HG02973 (cell line): ENCODE measurements around the gene CDH12.
"Not testable (repeated sequence)": the region's sequence is repeated elsewhere in the genome, so short reads cannot be mapped to it uniquely, and the experiment has no call there.

Experiments
- ATAC-seq: cut with Tn5 transposase; IDR thresholded peaks from one replicate; pipeline ENCODE4 v1.9.1; 2021; ENCODE audit warnings: moderate library complexity; ENCODE audit not compliant: unreplicated experiment

The CDH12 gene

DNA sequence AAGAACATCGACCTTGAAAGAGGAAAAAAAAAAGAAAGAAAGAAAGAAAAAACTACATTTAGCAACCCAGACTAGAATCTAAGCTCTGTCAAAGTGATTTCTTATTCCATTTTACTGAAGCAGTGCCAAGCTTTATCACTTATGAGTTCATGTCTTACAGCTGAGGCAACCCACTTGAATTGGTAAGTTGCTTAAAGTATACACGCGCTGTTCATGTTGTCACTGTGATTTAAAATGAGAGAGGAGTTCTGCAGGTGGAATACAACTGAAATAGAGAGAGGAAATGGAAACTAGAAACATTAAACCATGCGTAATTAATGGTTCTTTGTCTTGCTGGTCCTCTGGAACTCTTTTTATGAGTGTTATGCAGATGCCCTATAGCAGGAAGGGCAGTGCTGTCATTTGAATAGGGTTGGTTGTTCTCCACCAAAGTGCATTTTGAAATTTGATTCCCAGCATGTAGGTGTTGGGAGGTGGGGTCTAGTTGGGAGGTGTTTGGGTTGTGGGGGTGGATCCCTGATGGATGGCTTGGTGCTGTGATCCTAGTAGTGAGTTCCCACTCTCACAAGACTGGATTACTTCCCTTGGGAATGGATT lies 665.4 kb downstream of the CDH12 start:
- ATAC-seq, result not testable (repeated sequence)

DNA sequence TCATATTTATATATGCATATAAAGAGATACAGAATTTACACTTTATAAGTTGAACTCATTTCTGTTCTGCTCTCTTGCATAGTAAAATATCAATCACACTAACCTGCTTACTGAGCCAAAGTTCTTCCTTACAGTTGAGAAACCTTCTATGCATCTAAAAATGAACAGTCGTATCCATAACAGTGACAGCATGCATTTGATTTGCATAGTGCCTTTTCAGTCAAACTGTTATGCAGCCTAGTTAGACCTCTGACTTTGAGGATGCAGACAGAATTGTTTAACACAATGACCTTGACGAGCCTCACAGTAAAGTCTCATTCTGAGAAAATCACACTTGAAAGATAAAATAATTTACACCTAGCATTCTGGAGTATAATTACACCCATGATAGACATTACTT lies 683.9 kb downstream of the CDH12 start:
- ATAC-seq, result not testable (repeated sequence)

DNA sequence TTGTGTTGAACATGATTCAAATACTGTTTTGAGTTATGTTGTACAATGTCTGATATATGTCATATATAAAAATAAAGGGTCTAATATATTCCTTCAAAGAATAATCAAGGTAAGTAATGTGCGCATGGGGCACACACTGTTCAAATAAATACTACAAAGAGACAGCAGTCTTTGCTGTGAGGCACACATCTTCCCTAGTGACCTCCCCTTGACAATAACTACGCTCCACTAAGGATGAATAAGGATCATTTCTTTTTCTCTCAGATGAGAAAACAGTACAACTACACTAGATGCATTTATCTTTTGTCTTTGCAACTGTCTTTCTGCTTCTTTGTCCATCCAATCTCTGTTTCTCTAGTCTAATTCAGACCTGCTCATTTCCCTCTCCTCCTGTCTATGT lies 684.4 kb downstream of the CDH12 start:
- ATAC-seq, result not testable (repeated sequence)

DNA sequence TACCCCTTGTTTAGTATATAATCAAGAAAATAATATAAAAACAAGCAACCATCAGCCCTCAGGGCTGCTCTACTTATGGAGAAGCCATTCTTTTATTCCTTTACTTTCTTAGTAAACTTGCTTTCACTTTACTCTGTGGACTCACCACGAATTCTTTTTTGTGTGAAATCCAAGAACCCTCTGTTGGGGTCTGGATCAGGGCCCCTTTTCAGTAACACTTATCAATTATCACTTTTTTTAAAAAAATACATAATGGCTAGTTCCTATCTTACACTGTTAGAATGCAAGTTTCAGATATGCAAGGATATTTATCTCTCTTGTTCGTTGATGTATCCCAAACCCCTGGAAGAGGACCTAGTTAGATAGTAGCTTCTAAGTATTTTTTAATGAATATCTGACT lies 687.2 kb downstream of the CDH12 start:
- ATAC-seq, result not testable (repeated sequence)

DNA sequence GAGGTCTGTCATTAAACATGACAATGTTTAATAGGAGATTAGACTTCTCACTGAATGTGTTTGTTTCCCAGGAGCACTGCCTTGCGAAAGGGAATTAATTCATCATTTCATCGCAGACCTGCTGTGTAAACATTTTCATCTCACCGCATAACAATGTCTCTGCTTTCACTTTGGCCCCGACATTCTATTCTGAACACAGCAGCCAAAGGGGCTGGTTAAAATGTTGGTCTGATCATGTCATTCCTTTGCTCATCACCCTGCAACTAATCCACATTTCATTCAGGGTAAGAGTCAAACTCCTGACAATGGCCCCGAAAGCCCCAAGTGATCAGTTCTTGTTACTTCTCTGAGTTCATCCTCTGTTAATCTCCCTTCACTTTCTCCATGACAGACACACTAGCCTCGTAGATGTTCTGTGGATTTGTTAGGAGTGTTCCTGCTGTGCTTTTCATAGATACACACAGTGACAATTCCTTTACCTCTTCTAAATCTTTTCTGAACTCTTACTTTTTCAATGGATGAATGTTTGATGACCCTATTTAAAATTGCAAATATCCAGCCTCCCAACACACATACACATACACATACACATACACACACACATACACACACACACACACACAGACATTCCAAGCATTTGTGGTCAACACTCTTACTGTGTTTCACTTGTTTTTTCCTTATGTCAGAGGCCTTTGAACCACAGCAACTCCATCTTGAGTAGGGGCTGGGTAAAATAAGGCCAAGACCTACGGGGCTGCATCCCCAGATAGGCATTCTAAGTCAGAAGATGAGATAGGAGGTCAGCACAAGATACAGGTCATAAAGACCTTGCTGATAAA lies 688.0 kb downstream of the CDH12 start:
- not testable (repeated sequence) for ATAC-seq

DNA sequence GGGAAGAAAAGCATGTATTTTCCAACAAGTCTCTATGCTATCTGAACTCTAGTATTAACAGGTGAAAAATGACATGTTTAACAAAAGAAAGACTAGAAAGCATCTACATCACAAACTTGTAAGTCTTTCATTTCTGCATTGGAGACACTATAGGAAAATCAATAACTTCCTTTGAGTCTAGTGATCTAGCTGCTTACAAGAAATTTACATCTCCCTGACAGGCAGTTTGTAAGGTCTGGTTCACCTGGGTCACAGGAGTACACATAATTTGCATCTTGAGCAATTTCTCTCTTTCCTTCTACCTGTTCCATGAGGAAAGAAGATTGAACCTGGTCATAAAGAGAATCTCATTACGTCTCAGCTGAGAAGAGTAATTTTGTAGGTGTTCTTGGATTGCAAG lies 696.2 kb downstream of the CDH12 start:
- not testable (repeated sequence) for ATAC-seq

DNA sequence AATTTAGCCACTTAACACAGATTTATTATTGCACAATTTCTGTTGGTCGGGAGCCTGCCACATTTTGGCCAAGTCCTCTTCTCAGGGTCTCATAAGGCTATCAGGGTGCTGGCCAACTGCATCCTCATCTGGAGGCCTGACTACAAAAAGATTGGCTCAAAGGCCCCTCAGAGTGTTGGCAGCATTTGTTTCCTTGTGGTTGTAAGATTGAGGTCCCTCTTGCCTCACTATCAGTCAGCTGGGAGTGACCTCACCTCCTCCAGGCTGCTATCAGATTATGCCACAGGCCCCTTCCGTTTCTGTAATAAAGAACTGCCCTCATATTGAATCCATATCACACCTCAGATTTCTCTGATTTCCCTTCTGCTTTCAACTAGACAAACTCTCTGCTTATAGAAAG lies 698.4 kb downstream of the CDH12 start:
- not testable (repeated sequence) for ATAC-seq

DNA sequence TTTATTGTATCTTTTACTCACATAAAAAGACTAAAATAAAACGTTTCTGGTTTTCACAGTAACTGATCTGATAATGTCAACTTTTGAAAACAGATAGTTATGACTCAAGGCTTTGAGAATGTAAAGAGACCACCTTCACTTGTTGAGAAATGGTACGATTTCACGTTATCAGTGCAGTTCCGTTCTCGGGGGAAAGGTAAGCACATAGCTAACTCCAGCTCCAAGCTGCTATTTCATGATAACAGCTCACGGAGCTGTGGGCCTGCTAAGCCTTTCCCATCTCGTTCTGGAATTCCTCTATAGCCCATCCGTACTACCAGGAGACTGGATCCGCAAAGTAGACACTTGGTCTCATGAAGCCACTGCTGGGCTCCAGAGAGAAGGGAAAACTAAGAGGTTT lies 701.3 kb downstream of the CDH12 start:
- ATAC-seq, result not testable (repeated sequence)

DNA sequence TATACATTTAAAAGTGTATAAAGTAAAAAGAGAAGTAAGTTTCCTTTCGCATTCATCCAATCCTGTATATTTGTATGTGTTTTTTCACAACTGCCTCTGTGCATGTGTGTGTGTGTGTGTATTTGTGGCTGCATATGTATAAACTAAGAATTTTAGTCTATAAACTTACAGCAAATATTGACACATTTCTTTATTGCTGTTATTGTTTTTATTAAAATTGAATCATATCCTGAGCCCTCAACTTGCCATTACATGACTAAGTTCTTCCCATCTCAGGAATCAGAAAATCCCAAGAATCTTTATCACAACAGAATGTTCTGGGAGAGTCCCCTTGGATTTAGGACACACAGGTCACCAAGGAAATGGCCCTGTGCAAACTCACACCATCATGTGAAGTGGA lies 712.7 kb downstream of the CDH12 start:
- not testable (repeated sequence) for ATAC-seq

DNA sequence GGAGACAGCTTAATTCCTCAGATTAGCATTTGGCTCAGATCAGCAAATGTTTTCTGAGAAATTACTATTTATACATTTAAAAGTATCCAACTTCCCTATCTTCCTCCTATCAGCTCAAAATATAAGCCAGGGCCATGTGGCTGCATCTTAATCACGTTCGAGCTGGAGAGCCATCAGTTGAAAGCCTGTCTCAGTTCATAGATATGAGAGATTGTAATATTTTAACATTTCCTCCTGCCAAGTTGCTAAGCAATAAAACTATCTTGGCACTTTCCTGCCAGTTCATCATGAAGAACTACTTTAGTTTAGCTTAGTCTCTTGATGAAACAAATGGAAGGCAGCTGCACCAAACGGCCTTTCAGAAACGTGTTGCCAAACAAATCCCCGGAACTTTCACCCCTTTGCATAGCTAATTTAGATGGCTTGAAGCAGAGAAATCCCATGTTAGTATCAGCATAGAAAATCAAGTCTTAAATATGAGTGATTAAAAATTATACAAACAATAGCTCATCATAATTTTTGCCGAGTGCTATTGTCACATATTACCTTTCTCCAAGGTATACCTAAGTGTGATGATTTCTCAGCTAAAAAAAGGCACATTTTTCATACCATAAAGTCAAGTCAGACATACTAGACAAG lies 713.4 kb downstream of the CDH12 start:
- not testable (repeated sequence) for ATAC-seq

DNA sequence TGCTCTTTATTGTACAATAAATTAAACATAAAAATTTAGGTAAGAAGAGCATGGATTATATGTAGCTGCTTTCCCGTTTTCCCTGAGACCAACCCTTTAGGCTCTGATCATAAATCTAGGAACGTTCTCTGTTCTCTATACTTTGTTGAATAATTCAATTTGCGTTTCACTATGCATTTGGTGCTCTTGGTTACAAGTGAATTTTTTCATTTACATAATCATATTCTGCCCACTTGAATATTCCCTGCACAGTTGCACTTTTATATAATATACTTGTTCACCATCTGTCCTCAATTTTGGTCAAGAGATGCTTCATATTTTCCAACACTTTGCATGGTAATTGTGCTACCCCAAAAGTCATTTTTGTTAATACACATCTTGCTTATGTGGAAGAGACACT lies 741.8 kb downstream of the CDH12 start:
- ATAC-seq, result no peak

DNA sequence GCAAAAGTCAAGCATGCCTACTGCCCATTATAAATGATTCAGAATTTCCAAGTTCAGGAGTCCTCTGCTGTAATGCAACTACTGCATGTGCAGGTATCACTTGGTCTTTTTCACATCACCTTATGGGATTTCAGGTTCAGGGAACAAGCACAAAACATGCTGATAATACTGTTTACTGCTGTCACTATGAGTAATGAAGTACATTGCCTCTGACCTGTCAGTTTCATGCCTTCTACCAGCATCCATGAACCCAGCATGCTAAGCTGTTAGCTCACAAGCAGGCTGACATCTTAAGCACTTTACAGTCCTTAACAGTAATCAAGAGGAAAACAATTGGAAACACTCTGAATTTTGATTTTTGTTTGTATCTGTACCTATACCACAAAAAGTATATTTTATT lies 743.8 kb downstream of the CDH12 start:
- no peak for ATAC-seq

DNA sequence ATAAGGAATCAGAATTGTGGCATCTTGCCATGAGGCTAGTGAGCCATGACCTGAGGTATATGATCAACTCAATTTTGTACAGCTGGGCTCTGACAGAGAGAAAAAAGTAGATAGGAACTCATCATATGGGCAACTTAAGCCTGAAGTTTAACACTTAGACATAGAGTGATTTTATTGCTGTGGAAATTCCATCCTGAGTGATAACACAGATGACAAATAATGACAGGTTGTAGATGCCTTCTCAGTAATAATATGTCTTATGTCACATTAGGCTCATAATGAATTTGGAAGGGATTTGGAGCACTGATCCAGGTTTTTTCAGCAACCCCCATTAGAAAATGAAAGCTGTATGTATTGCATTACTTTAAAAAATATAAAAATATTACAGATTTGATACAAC lies 744.6 kb downstream of the CDH12 start:
- ATAC-seq, result no peak

DNA sequence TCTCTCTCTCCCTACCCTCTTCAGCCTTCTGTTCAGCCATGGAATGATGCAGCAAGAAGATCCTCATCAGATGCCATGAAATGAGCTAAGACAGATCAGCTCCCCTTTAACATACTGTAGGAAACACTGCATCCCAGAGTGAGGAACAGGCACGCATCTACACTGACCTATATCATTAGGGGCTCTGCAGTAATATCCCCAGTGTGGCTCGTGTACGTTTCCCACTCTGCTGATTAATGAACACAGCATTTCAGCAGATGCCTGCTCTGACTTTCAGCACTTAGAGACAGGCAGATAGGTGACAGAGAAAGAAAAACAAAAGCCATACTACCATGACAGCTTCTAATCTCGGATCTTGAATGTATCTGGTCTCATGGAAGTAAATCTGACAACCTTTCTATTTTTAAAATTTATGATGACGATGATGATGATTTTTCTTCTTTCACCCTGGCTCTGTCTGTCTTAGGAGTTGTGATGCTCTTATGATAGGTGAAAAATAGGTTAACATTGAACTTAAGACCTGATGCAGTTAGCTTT lies 750.3 kb downstream of the CDH12 start:
- no peak for ATAC-seq

DNA sequence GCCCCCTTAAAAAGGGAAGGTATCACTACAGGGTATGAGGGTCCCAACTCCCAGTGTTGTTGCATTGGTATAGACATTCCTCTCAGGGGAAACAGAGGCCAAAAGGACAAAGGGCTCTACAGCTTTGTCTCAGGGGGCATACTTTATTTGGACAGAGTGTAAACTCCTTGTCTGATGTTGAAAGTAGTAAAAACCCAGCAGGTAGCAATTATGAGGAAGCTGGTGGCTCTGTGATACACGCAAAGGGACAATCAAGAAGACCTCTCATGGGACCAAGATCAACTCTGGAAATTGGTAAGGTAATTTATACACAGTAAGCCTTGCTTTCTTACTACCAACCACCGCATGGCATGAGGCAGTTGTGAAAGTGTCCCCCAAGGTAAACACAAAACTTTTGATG lies 764.6 kb downstream of the CDH12 start:
- no peak for ATAC-seq

DNA sequence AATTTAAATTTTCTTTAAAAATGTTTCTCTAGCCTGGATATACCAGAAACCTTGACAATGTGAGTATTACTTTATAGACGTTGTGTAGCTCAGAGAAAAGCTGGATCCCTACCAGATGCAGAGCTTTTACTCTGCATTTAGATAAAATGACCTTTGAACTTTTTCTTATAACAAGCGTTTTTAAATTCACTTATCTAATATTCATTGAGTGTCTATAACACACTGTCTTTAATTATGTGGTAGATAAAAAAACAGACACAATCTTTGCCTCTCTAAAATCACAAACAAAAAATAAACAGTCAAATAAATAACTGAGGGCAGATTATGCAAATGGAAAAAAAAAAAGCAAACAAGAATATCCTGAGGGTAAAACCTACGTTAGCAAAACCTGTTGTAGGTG lies 773.6 kb downstream of the CDH12 start:
- no peak for ATAC-seq

DNA sequence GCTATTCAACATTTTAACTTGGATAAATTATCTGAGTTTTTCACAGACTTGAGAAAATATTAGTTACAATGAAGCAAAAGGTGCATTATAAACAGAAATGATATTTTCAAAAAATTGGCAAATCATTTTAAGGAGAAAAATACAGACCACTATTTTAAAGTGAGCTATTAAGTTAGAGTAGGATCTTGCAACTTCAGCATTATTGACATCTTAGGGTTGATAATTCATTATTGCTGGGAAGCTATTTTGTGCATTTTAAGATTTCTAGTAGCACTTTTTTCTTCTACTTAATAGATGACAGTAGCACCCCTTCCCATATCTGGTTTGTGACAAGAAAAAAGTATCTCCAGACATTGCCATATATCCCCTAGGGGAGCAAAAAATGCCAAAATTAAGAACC lies 774.1 kb downstream of the CDH12 start:
- no peak for ATAC-seq

DNA sequence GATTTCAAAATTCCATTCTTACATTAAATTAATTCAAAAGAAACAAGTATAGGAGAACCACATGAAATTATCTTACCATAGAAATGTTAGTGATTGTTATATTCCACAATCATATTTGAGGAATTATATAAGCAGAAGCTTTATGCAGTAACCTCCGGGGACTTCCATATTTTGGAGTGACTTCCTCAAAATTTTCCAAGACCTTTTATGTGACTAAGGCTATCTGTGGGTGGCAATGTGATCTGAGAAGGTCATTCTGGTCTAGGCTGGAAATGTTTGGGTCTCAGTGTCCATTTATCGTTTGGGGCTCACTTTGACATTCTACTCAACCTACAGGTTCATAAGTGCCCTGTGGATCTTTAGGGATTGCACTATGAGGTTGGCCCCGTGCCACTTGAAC lies 776.6 kb downstream of the CDH12 start:
- no peak for ATAC-seq

DNA sequence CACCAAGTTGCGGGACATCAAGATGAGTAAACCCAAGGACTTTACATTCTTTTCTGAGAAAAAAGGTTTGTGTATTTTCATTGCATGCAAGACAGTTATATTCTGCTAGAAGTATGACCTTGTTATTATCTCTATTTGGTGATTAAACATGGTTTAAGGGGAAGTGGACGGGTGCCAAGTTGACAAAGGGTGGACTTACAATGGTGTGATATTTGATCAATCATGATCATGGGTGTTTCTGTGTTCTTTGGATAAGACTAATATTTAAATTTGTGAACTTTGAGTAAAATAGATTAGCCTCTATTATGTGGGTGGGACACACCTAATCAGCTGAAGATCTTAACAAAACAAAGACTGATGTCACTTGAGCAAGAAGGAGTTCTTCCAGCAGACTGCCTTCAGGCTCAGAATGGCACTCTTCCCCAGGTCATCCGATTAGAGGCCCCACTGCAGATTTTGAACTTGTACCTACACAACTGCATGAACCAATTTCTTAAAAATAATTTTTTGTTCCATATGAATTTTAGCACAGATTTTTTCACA lies 782.9 kb downstream of the CDH12 start:
- no peak for ATAC-seq

DNA sequence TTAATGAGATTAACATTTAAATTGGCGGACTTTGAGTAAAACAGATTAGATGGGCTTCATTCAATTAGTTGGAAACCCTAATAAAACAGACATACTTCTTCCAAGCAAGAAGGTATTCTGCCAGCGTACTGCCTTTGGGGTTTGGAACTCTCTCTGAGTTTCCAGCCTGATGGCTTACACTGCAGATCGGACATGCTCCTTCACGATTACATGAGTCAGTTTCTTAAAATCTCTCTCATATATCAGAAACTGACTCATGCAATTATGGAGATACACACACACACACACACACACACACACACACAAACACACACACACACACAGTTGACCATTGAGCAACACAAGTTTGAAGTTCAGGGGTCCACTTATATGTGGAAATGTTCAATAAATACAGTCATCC lies 789.4 kb downstream of the CDH12 start:
- ATAC-seq, result no peak

DNA sequence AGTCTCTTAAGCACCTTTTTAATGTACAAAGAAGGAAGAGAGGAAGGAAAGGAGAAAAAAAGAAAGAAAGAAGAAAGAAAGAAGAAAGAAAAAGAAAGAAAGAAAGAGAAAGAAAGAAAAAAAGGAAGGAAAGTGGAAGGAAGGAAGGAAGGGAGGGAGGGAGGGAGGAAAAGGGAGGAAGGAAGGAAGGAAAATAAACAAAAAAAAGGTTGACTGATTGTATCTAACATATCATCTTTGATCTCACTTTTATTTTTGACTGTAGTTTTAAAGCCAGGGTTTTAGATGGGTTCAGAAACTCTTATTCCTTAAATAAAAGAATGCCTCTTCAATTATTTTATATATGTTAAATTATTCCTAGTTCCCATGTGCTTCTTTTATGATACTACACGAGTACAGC lies 794.5 kb downstream of the CDH12 start:
- ATAC-seq, result no peak

DNA sequence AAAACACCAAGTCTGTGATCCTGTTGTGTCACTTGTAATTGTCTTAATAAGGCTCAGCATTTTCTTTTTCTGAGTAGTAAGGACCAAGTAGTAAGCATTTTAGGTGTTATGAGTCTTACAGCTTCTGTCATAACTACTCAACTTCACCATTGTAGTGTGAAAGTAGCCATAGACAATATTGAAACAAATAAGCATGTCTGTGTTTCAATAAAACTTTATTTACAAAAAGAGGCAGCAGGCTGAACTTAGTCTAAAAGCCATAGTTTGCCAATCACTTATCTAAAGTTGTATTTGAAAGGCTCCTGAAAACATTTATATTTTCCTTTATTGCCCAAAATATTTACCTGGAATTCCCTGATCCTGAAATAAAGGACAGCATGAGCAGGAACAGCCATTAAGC lies 796.1 kb downstream of the CDH12 start:
- no peak for ATAC-seq
